IMR-90 (cell line): ENCODE results near the gene AWAT2. TPM values are rescaled to one million over a fixed set of nuclear protein-coding genes. Genes with fewer than 3 reads are reported as not detected.

Experiments
- ATAC-seq: fragments of 200-7000 bp; cut with Tn5 transposase; 2 replicates; pipeline ENCODE4 v1.9.1; 2020; ENCODE audit warnings: low read depth, mild to moderate bottlenecking, moderate library complexity
- BruUV-seq: library from RNA; stranded (reverse); fragments of 400-500 nt; replicated peaks from 2 replicates; lab custom pipeline; 2021; lab: Mats Ljungman, UMichigan
- CTCF ChIA-PET: fragments of 300-600 bp; formaldehyde crosslinking; extraction: SDS; loops from one replicate; lab custom pipeline; 2021; ENCODE audit warnings: antibody characterized with exemption; lab: Yijun Ruan, JAX
- POLR2A ChIA-PET: fragments of 300-600 bp; sonication (Branson Sonifier 250); formaldehyde crosslinking; loops from one replicate; lab custom pipeline; 2022; ENCODE audit warnings: antibody characterized with exemption; ENCODE audit not compliant: unreplicated experiment; lab: Charles Lee
- DNase-seq: peaks from one replicate; pipeline ENCODE4 v3.0.0; 2013
- H2AFZ ChIP-seq: replicated peaks from 2 replicates; pipeline ENCODE3; 2013; ENCODE audit warnings: low read length, mild to moderate bottlenecking; ENCODE audit not compliant: poor library complexity
- H2AK5ac ChIP-seq: 2 replicates; pipeline ENCODE4 v1.6.1; 2013; ENCODE audit warnings: low read depth, low read length, inconsistent platforms
- H2AK9ac ChIP-seq: replicated peaks from 2 replicates; pipeline ENCODE3; 2013; ENCODE audit warnings: mild to moderate bottlenecking, low read depth, low read length, moderate library complexity; ENCODE audit not compliant: poor library complexity
- H2BK120ac ChIP-seq: 2 replicates; pipeline ENCODE4 v1.6.1; 2013; ENCODE audit warnings: low read depth, low read length, inconsistent platforms
- H2BK15ac ChIP-seq: 3 replicates; pipeline ENCODE4 v1.6.1; 2013; ENCODE audit warnings: low read depth, low read length, inconsistent platforms
- H2BK20ac ChIP-seq: 2 replicates; pipeline ENCODE4 v1.6.1; 2013; ENCODE audit warnings: low read depth, mild to moderate bottlenecking, inconsistent platforms, low read length, moderate library complexity
- H2BK5ac ChIP-seq: 2 replicates; pipeline ENCODE4 v1.6.1; 2013; ENCODE audit warnings: mild to moderate bottlenecking, low read depth, low read length, inconsistent platforms; ENCODE audit not compliant: poor library complexity, severe bottlenecking
- H3K14ac ChIP-seq: replicated peaks from 2 replicates; pipeline ENCODE4 v1.6.1; 2013; ENCODE audit warnings: low read depth, low read length, inconsistent platforms
- H3K18ac ChIP-seq: 2 replicates; pipeline ENCODE4 v1.6.1; 2013; ENCODE audit warnings: low read depth, low read length, control low read depth
- H3K23ac ChIP-seq: 2 replicates; pipeline ENCODE4 v1.6.1; 2013; ENCODE audit warnings: low read depth, low read length, inconsistent platforms
- H3K27ac ChIP-seq: 2 replicates; pipeline ENCODE4 v1.5.1; 2013; ENCODE audit warnings: mild to moderate bottlenecking, control low read depth, low read length; ENCODE audit not compliant: insufficient read depth
- H3K27me3 ChIP-seq: 2 replicates; pipeline ENCODE4 v1.6.1; 2013; ENCODE audit warnings: low read length; ENCODE audit not compliant: control insufficient read depth, insufficient read depth
- H3K36me3 ChIP-seq: 2 replicates; pipeline ENCODE4 v1.6.1; 2013; ENCODE audit warnings: low read length, mixed read lengths; ENCODE audit not compliant: control insufficient read depth, insufficient read depth
- H3K4ac ChIP-seq: 2 replicates; pipeline ENCODE4 v1.6.1; 2013; ENCODE audit warnings: low read depth, low read length, inconsistent platforms
- H3K4me1 ChIP-seq: 2 replicates; pipeline ENCODE4 v1.6.1; 2013; ENCODE audit warnings: low read length, mixed read lengths; ENCODE audit not compliant: control insufficient read depth, insufficient read depth
- H3K4me2 ChIP-seq: 2 replicates; pipeline ENCODE4 v1.6.1; 2013; ENCODE audit warnings: low read depth, mild to moderate bottlenecking, control low read depth, low read length, moderate library complexity
- H3K4me3 ChIP-seq: 2 replicates; pipeline ENCODE4 v1.5.1; 2013; ENCODE audit warnings: low read depth, mild to moderate bottlenecking, control low read depth, low read length, moderate library complexity; ENCODE audit not compliant: insufficient read depth
- H3K56ac ChIP-seq: 2 replicates; pipeline ENCODE4 v1.6.1; 2013; ENCODE audit warnings: low read length, inconsistent platforms; ENCODE audit not compliant: insufficient read depth; ENCODE audit errors: extremely low read depth
- H3K79me1 ChIP-seq, 2 experiments: 2 replicates each; pipeline ENCODE4 v1.6.1; 2013; ENCODE audit warnings: low read length in 2 of 2, inconsistent platforms in 1 of 2, low read depth in 1 of 2
- H3K9ac ChIP-seq: 2 replicates; pipeline ENCODE4 v1.6.1; 2013; ENCODE audit warnings: low read depth, low read length, control low read depth
- H3K9me1 ChIP-seq: 2 replicates; pipeline ENCODE4 v1.6.1; 2013; ENCODE audit warnings: low read length, inconsistent platforms; ENCODE audit not compliant: insufficient read depth
- H3K9me3 ChIP-seq: 2 replicates; pipeline ENCODE4 v1.6.1; 2013; ENCODE audit warnings: low read length; ENCODE audit not compliant: control insufficient read depth, insufficient read depth
- H4K20me1 ChIP-seq: 2 replicates; pipeline ENCODE4 v1.6.1; 2013; ENCODE audit warnings: low read length, inconsistent platforms; ENCODE audit not compliant: insufficient read depth
- H4K5ac ChIP-seq: 2 replicates; pipeline ENCODE4 v1.6.1; 2013; ENCODE audit warnings: mild to moderate bottlenecking, low read depth, low read length, control low read depth
- H4K8ac ChIP-seq, 2 experiments: 2 replicates each; pipeline ENCODE4 v1.6.1; 2013; ENCODE audit warnings: low read depth in 2 of 2, low read length in 2 of 2, control low read depth in 1 of 2, inconsistent platforms in 1 of 2
- H4K91ac ChIP-seq: 2 replicates; pipeline ENCODE4 v1.6.1; 2013; ENCODE audit warnings: low read depth, low read length, inconsistent platforms; ENCODE audit not compliant: insufficient read depth
- MAZ ChIP-seq: IDR thresholded peaks from 2 replicates; pipeline ENCODE4 v1.6.1; 2012; ENCODE audit warnings: low read depth, mild to moderate bottlenecking, low read length, improper control_type of control experiment, moderate library complexity, borderline replicate concordance
- POLR2A ChIP-seq: IDR thresholded peaks from 2 replicates; pipeline ENCODE4 v1.6.1; 2012; ENCODE audit warnings: mild to moderate bottlenecking, low read depth, low read length
- WGBS, 2 experiments: methylation state at CpG; one replicate each; pipeline versions ENCODE4 v1.1.5 to v1.1.7; 2013; ENCODE audit warnings: missing lambda C conversion rate in 2 of 2; ENCODE audit not compliant: insufficient read length in 1 of 2; ENCODE audit errors: extremely low coverage in 2 of 2; 5-methylcytosine and 5-hydroxymethylcytosine counted together
- dilution Hi-C: fragments of 300-500 bp; cut with HindIII; formaldehyde crosslinking; loops from one replicate; pipeline ENCODE4 v1.14.3; 2018; ENCODE audit warnings: low sequenced_read_pairs; ENCODE audit not compliant: unreplicated experiment
- in situ Hi-C: fragments of 300-500 bp; cut with MboI; formaldehyde crosslinking; loops from 3 replicates; pipeline ENCODE4 v1.14.3; 2019; ENCODE audit warnings: low sequenced_read_pairs, inconsistent platforms, mixed read lengths
- intact Hi-C: fragments of 100-400 bp; cut with micrococcal nuclease; formaldehyde crosslinking; loops from 2 replicates; pipeline ENCODE4 v1.10.0; 2022
- polyA plus RNA-seq, 3 experiments: library from polyadenylated mRNA; depleted of rRNA; stranded (reverse); fragments of >200 nt; gene quantifications; 2 replicates each; pipeline ENCODE4 v1.2.3, GENCODE V29; 2012; ENCODE audit warnings: low replicate concordance in 1 of 3
- total RNA-seq: library from RNA; depleted of rRNA; stranded (reverse); fragments of >200 nt; gene quantifications from 2 replicates; pipeline ENCODE4 v1.2.3, GENCODE V29; 2012

AWAT2 gene
- total and polyA plus RNA-seq, 2 of the 4 experiments (the other 2 are of a cell fraction), result under 0.01 TPM; not detected in 1

DNA sequence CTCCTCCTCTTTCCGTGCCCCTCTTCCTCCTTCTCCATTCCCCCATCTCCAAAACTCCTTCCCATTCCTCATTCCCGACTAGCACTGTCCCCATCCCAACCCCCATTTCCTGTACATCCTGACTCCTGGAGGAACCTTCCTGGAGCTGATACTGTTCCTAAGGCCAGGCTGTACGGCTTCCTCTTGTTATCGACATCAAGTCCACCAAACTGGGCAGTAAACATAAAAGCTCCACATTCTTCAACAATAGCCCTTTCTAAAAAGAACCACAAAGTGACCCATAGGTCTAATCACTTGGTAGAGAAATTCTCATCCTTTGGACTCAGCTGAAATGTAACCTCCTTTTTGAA lies 22.9 kb downstream of the AWAT2 start:
- H4K8ac ChIP-seq, result no peak overlapping the region
- DNase-seq (no peak), ATAC-seq (no peak)
- H4K5ac ChIP-seq, result no peak overlapping the region
- no peak for TF ChIP-seq POLR2A
- no peak for TF ChIP-seq MAZ
- 0 to 100% methylated on average over 1 of the region's 4 CpGs for WGBS, 2 experiments
- no peak overlapping the region for H3K4me3 ChIP-seq
- in situ Hi-C loops, result no loop called here
- H3K79me1 ChIP-seq, result no peaks in the 10 kb centered on the region
- BruUV-seq, result no TSS peak
- no peak overlapping the region for H3K4me2 ChIP-seq
- H4K91ac ChIP-seq, result no peak overlapping the region
- H3K9me1 ChIP-seq, result no peaks in the 10 kb centered on the region
- H3K18ac ChIP-seq, result no peak overlapping the region
- no peak overlapping the region for H2AK5ac ChIP-seq
- H3K4ac ChIP-seq, result no peak overlapping the region
- CTCF ChIA-PET, result interaction anchor here (0.7 kb wide), 1 partner anchor 69 kb away, joined by 3 read pairs; no protein-coding TSS in a partner anchor
- no peaks in the 10 kb centered on the region for H3K9me3 ChIP-seq
- H2BK5ac ChIP-seq, result no peak overlapping the region
- dilution Hi-C loops, result no loop called here
- no peak overlapping the region for H3K23ac ChIP-seq
- intact Hi-C loops, result loop anchor here (5.0 kb wide), 1 partner anchor 600 kb away; no protein-coding TSS in a partner anchor
- no peak overlapping the region for H2BK20ac ChIP-seq
- no peaks in the 10 kb centered on the region for H3K36me3 ChIP-seq
- H2BK15ac ChIP-seq, result no peak overlapping the region
- H3K56ac ChIP-seq, result no peak overlapping the region
- no peak overlapping the region for H3K27ac ChIP-seq
- no peak overlapping the region for H3K14ac ChIP-seq
- POLR2A ChIA-PET, result no interaction called here
- H3K27me3 ChIP-seq, result peaks cover 15% of the 10 kb centered on the region
- H3K9ac ChIP-seq, result no peak overlapping the region
- H4K20me1 ChIP-seq, result no peaks in the 10 kb centered on the region; the same call in 1 of the 2 replicates
- H3K4me1 ChIP-seq, result no peaks in the 10 kb centered on the region
- H2AFZ ChIP-seq, result no peak overlapping the region
- no peak overlapping the region for H2AK9ac ChIP-seq
- H2BK120ac ChIP-seq, result no peak overlapping the region
